Activated CD4-positive, alpha-beta T cell treated with anti-CD3 and anti-CD28 coated beads, Interleukin-2, amount 50 U/mL, for 16 hours (primary cell): ENCODE data around the gene CTNNA2.

Experiments
- DNase-seq: peaks from one replicate; pipeline ENCODE4 v3.0.0-alpha.2; 2020

CTNNA2 gene

DNA sequence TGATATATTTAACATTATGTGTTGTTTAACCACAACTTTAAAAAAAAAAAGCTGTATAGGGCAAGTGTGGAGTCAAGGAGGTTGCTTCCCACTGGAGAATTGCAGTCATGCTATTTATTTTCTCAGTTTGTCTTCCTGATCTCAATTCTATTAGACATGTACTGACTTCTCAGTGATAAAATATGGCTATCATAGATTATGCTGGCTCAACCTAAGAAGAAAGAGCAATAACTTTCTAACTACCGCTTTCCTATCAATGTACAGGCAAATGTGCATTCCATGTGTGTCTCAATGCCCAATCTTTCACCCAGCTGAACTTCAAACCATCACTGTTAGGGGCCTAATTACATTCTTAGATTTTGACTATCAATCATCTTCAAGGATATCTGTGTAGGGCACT, 201.4 kb downstream of the CTNNA2 start:
- DNase-seq = no peak

DNA sequence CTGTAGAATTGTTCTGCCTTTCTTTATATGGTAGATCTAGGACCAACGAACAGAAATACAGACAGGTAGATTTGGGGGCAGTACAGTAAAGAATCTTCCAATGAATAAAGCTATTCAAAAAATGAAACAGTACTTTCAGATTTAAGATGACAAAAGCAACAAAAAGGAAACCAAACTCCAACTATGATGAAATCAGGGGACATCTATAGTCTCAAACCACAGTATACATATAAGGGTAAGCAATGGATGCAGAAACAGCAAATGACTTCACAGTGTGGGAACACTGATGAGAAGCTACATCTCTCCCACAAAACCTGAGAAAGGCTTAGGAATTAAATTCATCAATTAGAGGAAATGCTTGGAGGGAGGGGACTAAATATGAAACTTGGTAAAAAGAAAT, 202.5 kb downstream of the CTNNA2 start:
- no peak for DNase-seq

DNA sequence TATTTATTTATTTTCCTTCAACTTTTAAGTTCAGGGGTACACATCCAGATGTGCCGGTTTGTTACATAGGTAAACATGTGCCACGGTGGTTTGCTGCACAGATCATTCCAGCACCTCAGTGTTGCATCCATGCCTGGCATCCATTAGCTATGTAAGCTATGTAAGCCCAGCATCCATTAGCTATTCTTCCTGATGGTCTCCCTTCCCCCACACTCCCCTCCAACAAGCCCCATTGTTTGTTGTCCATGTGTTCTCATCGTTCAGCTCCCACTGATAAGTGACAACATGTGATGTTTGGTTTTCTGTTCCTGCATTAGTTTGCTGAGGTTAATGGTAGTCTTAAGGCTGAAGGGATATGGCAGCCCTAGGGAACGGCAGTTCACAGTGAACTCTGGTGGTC, 203.4 kb downstream of the CTNNA2 start:
- no peak for DNase-seq

DNA sequence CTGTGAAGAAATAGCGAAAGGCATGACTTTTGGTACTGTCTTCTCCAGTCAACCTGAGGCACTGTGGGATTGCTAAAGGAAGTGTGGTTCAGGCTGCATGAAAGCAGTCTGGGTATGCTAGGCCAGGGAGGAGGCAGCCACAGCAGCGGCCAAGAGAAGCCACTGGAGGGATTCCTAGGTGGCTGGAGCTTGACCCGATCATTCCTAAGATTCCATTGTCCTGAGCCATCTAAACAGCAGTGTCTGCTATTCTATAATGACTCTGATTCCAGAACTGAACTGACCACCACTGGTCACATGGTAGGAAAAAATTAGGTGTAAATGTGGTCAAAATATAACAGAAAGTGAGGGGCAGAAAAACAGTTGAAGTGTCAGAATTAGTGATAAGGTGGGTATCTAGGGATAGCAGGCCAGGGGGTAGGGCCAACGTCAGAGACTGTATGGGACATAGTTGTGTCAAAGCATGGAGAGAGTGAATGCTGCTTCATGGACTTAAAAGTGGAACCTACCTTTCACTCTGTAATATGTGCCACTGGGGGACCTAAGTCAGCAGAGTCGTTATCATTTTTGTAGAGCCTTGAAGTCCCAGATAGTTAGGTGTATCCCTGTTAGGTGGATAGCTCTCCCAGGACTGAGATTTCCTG, 204.6 kb downstream of the CTNNA2 start:
- DNase-seq = no peak

DNA sequence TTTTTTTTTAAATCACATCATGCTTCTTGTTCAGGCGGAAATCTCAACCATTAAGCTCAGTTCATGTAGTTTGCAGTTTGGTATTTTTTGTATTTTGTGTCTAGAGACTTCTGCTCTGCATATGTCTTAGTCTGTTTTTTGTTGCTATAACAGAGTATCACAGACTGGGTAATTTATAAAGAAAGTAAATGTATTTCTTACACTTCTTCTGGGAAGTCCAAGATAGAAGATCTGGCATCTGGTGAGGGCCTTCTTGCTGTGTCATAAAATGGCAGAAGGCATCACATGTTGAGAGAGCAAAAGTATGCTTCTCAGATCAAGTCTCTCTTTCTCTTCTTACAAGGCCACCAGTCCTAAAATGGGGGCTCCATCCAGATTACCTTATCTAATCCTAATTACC, 208.2 kb downstream of the CTNNA2 start:
- DNase-seq = no peak

DNA sequence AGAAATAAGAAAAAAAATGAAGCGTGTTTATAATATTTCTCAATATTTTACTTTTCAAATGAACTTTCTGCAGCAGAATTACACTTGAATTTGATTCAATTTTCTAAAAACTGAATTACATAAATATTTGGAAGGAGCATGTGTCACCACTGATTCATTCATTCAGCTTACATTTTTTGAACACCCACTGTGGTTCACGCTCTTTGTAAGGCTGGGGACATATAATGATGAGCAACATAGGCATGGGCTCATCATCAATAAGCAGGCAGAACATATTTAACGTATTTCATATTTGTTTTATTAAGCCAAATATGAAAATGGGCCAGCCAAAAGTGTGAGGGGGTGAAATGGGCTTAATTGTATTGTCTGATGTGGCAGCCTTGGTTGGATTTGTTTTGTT, 209.1 kb downstream of the CTNNA2 start:
- DNase-seq = no peak

DNA sequence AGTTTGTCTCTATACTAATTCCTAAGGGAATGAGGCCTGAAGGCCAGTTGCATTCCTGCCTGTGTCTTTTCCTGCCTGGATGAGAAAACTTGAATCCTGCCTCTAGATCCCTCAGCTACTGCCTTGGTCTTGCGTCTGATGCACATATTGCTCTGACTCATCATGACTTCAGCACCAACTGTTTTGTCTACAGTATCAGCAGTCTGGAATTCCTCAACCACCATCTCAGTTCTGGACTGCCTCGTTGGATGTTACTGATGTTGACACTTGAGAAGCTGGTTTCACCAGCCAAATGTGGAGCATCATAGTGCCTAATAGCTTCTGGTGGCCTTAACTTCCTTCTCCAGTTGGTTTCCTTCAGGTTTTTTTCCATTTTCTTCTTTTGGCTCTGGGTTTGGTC, 211.0 kb downstream of the CTNNA2 start:
- DNase-seq = no peak

DNA sequence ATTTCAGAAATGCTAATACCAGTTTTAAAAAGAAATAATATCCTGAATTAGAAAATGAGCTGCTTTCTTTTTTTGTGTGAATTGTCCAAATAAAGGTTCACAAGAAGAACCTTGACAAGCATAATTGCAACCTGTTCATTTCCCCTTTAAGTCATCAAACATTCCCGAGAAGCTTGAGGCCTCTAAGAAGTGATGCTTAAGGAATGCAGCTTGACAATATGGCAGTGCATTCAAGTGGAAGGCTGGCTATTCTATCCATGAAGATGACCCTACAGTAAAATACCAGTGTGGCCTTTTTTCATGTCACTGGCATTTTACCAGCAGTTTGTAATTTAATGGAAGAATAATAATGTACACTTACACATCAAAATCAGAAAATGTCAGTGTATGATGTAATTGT, 216.7 kb downstream of the CTNNA2 start:
- DNase-seq = no peak

DNA sequence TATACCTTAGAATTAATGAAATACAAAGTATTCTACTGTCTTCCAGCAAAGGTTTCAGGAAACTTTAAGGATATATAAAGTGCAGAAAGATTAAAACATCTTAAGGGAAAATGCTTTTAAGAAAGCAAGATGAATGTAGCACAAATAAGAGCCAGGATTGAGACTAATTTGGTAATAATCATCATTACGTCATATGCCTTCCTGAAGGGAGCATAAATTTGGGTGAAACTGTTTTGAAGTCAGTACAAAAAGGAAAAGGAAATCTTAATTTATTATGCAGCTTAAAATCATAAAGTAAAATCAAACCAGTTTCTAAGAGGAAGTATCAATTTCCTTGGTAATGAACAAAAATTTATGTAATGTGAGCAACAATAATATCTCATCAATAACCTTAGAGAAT, 221.7 kb downstream of the CTNNA2 start:
- no peak for DNase-seq

DNA sequence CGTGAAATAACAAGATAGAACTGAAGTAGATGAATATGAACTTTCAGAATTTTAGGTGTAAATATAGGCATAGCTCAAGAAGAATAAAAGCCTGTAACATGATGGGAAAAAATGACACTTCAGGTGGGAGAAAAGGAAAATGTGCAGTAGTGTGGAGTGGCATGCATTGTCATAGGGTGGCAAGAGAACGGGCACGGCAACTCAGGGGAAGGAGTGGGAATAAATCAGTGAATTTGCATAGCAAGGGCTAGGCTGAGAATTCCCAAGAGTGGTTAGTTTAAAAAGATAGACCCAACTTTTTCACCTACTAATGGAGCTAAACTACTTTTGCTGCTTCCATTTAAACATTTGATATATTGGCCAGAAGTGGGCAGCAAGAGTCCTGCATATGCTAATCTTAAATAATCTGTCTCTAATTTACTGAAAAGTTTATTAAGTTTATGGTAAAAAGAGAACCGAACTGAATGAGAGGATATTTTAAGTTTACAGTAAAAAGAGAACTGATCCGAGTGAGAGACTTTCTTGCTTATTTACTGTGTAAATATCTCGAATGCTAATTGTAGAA, 228.1 kb downstream of the CTNNA2 start:
- no peak for DNase-seq

DNA sequence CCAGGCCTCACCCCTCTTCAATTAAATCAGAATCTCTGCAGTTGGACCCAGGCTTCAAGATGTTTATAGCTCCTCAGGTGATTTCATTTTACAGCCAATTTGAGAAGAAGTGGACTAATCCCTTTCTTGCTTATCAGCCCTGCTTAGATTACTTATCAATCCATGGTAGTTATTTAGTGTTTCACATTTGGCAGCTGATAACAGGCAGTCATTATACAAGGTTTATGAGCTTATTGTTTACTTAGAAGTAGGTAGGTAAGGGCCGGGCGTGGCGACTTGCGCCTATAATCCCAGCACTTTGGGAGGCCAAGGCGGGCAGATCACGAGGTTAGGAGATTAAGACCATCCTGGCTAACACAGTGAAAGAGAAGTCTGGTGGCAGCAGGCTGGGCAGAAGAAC, 237.5 kb downstream of the CTNNA2 start:
- DNase-seq = no peak

DNA sequence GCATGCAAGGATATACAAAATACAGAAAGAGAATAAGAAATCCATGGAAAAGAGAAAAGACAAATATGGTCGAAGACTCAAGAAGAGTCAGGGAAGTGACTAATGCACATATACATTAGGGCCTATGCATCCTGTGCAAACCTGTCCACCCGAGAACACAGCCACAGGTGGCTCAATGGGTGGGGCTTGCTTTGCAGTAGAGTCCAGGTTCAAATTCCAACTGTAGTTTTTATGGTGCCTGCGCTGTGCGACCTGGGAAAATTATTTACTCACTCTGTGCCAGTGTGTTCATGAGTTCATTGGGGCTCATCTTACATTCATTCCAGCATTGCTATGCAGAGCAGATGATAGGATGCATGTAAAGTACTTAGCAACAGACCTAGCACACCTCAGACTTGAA, 244.7 kb downstream of the CTNNA2 start:
- no peak for DNase-seq

DNA sequence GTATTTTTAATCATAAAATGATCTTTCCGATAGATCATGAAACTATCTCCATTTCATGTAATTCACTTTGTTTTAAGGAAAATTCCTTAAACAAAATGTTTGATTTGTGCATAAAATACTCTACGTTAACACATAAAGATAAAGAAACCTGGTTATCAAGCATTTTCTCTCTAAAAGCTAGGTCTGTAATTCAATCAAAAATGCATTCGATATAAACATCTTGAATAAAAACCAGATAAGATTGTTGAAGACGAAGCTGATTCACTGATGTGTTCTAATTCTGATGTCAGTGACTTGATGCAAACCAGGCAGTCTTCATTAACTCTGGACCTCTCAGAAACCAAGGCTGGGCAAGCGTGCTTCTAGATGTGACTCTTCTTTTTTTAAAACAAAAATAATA, 245.2 kb downstream of the CTNNA2 start:
- no peak for DNase-seq

DNA sequence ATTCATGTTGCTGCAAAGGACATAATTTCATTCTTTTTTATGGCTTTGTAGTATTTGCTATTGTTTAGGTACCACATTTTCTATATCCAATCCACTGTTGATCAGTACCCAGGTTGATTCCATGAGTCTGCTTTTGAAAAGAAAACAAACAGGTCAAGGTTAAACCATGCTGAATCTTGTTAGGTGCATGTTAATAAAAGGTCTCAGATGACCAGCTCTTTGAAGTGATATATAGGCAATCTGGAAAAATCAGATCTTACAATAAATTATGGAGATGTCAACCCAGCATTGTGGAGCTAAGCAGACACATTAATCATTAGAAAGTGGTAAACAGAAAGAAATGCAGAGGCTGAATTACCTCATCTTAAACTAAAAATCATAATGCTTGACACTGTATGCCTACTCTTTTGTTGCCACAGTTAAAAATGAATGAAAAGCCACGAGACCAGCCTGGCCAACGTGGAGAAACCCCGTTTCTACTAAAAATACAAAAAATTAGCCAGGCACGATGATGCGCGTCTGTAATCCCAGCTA, 246.0 kb downstream of the CTNNA2 start:
- no peak for DNase-seq

DNA sequence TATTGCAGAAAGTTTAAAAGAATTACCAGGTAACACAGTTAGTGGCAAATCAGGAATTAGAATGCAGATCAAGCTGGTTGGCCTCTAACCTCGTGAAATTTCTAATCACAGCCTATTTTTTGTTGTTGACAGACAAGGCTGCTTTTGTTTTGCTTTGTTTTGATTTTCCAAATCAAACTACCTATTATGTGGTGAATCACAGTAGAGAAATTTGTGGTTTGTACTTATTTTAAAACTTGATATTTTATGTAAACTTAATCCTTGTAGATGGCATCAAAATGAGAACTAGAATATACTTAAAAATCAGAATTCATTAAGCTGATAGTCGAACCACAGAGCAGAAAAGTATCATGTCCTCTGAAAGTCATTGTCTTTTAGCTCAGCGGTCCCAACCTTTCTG, 258.1 kb downstream of the CTNNA2 start:
- DNase-seq = no peak

DNA sequence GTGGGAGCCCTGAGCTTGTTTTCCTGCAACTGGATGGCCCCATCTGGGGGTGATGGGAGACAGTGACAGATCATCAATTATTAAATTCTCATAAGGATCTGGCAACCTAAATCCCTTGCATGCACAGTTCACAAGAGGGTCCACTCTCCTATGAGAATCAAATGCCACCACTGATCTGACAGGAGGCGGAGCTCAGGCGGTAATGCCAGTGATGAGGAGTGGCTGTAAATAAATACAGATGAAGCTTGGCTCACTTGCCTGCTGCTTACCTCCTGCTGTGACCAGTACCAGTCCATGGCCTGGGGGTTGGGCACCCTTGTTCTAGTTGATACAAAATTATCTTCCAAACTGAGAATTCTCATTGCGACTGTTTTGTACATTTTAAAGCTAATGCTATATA, 258.6 kb downstream of the CTNNA2 start:
- no peak for DNase-seq

DNA sequence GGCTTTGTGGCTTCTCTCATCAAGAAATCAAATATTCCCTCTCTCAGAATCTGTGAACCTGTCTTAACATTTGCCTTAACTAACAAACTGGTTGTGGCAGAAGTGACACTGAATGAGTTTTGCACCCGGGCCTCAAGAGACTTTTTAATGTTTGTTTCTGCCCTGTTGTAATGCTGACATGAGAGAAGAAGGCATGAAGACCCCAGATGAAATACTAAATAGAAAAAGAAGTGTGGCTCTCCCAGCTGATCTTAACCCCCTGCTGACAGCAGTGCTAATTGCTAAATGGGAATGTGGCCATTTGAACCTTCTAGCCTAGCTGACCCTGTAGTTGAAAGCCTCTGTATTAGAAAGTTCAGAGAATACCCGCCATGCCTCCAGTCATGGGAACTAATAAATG, 261.2 kb downstream of the CTNNA2 start:
- DNase-seq = no peak

DNA sequence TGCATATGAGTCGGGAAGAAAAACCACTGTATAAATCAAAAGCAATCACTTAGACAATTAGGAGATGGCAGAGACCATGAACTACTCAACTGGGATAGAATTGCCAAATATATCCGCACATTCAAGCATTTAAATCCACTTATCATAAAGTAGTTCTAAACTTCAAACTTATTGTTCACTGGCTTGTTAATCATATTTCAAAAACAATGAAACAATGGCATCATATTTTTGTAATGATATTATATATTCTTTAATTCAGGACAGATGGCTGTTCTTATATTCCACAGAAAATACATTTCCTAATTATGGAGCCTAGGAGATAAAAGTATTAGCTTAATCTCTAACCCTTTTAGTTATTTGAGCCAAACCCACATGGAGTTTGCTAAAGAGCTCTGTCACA, 263.6 kb downstream of the CTNNA2 start:
- no peak for DNase-seq

DNA sequence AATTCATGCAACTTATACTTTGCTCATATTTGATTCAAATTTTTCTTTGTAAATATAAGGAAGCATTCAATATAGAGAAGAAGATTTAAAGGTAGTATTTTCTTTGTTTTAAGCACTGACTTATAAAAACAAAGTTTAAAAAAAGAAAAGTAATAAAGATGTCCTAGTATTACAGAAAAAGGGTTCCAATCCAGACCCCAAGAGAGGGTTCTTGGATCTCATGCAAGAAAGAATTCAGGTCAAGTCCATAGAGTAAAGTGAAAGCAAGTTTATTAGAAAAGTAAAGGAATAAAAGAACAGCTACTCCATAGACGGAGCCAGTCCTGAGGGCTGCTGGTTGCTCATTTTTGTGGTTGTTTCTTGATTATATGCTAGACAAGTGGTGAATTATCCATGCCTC, 267.9 kb downstream of the CTNNA2 start:
- no peak for DNase-seq

DNA sequence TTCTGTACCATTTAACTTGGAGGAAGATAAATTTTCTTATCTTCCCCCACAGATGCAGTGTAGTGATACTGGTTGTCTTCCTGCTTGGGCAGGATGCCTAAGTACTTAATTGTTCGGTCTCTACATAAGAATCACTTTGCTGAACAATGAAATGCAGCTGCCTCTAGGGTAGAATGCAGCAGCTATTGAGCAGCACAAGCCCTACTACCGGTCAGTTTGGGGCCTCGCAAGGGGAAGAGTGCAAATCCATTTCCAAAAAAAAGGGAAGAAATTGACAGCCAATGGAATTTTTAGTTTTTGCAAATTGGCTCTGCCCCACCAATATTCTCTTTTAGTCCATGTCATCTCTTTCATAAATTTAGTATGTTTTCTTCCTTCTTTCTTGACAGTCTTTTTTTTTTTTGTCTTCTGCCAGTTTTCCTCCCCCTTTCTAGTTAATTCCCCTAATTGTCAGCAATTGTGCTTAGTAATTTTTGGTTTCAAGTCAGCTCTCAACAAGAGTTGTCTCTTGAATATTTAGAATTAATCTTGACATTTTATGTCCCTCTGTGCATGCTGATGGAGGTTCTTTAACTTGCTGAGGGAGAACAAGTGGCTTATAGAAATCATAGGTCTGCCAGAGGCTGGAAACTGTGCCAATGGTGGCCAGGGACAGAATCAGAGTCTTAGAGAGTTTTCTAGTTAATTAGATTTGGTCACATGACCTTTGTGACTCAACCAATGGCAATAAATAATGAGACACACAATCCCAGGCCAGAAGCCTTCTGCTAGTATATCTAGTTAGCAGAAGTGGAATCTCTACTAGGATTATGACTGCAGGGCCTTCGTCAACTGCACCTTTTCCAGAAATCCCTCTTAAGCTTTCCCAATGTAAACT, 270.0 kb downstream of the CTNNA2 start:
- DNase-seq = no peak

DNA sequence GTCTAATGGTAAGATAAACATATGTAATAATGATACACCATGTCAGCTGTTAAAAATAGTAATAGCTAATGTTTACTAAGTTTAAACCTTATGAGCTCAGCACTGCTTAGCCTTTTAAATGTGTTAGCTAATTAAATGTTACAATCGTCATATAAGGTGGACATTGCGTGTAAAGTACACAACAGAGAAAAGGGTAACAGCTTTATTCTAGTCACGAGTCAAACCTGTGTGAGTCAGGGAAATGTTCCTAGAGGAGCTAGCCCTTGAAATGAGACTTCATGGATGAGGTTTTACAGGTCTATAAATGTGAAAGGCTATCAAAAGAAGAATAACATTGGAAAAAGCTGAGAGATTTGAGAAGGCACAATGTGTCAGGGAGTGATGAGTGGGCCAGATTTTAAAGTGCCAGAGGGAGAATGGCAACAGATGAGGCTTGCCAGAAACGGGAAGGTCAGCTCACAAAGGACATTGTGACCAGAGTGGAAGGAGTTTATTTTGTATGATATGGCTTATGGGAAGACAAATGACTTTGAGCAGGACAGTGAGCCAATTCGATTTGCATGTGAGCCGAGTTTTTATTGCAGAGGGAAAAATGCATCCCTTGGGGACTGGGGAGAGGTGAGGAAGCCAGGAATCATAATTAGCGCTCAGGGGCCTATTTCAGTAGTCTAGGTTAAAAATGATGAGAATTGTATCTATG, 276.3 kb downstream of the CTNNA2 start:
- no peak for DNase-seq

DNA sequence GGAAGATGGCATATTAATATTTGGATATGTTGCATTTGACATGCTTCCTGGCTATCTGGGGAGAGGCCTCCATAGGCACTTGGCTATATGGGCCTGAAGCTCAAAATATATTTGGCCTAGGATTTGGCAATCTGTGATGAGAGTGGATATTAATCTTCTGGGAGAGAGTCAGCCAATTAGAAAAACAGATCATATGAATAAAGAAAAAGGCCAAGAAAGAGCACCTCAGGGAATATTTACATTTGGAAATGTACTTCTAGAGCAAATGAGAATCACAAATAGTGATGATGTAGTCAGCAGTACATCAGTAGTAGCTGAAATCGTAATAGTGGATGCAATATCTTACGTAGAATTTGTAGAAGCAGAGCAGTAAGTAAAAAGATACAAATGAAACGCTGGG, 277.0 kb downstream of the CTNNA2 start:
- no peak for DNase-seq

DNA sequence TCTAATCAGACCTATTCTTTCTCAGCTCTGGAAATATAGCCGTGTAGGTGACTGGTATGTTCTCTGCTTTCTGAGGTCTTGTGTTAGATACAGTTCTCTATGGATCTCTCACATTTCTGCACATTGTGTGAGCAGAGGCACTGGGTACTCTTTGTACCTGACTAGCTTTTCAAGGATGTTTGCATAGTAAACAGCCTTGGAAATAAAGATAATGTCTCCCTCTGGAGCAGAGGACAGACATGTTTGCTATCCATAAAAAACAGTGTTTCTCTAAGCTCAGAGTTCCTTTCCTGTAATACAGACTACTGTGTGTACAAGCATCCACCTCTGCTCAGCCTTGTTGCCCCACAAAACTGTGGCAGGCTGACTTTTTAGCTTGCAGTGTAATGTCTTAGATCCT, 279.2 kb downstream of the CTNNA2 start:
- DNase-seq = no peak

DNA sequence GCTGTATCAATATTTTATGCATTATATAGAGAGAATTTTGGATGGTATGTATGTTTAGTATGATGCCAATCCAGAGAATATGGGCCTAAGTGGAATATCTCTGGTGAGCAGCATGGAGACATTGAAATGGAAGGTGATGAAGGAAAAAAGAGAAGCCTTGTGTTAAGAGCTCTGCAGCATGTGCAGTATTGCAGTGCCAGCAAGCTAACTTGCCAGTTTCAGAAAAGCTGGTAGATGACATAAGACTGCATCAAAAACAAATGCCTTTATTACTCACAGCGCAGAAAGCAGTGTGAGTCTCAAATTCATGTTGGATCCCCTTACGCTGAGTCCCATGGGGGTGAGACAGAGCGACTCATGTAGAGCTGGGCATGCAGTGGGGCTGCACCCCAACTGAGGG, 280.2 kb downstream of the CTNNA2 start:
- DNase-seq = no peak
